Gastrocnemius medialis (tissue), 4 donors: ENCODE data around the gene MAN1C1. TPM values are rescaled to one million over a fixed set of nuclear protein-coding genes. Genes with fewer than 3 reads are reported as not detected.

Source experiments
- ATAC-seq, 2 donors: fragments of 150-250 bp; one replicate each; pipeline ENCODE4 v1.9.1; 2016
- DNase-seq, 2 donors: peaks; one replicate each; pipeline ENCODE4 v3.0.0-alpha.2; 2019
- H3K27ac ChIP-seq, 4 donors: fragments of 200-600 bp; sonication (generic); 1 replicate in 1 of 4; 2 replicates in 3 of 4; pipeline ENCODE4 v1.5.1; 2016 to 2018; ENCODE audit warnings: mild to moderate bottlenecking in 2 of 4, moderate library complexity in 1 of 4
- H3K27me3 ChIP-seq, 3 donors: fragments of 200-600 bp; sonication (generic) in 2 of 3; 1 replicate in 1 of 3; 2 replicates in 2 of 3; pipeline versions ENCODE4 v1.5.1 to v1.6.0; 2016 to 2019; ENCODE audit warnings: mild to moderate bottlenecking in 1 of 3, moderate library complexity in 1 of 3
- H3K36me3 ChIP-seq, 2 donors: fragments of 200-600 bp; sonication (generic) in 1 of 2; one replicate each; pipeline ENCODE4 v1.5.1; 2017 to 2018
- H3K4me1 ChIP-seq, 2 donors: fragments of 200-600 bp; sonication (generic) in 1 of 2; one replicate each; pipeline ENCODE4 v1.5.1; 2016 to 2017; ENCODE audit warnings: mild to moderate bottlenecking in 2 of 2
- H3K4me3 ChIP-seq, 4 donors: fragments of 200-600 bp; sonication (generic) in 3 of 4; 1 replicate in 1 of 4; 2 replicates in 3 of 4; pipeline ENCODE4 v1.5.1; 2016 to 2019; ENCODE audit warnings: mild to moderate bottlenecking in 2 of 4
- H3K9me3 ChIP-seq, 3 donors: fragments of 200-600 bp; sonication (generic) in 2 of 3; 1 replicate in 1 of 3; 2 replicates in 2 of 3; pipeline ENCODE4 v1.5.1; 2016 to 2019
- CTCF ChIP-seq, 5 experiments: fragments of 450-650 bp in 3 of 5; fragments of 200-600 bp in 2 of 5; sonication (generic) in 2 of 5; IDR thresholded peaks in 4 of 5; conservative IDR thresholded peaks in 1 of 5; 1 replicate in 4 of 5; 2 replicates in 1 of 5; pipeline ENCODE4 v1.5.1; 2016 to 2019; ENCODE audit warnings: antibody characterized with exemption in 5 of 5, mild to moderate bottlenecking in 3 of 5, moderate library complexity in 3 of 5
- POLR2A ChIP-seq, 2 donors: fragments of 450-650 bp; IDR thresholded peaks; one replicate each; pipeline ENCODE4 v1.6.1; 2017; ENCODE audit warnings: antibody characterized with exemption in 2 of 2, mild to moderate bottlenecking in 2 of 2, moderate library complexity in 2 of 2
- in situ Hi-C, 4 donors: fragments of 200-750 bp; cut with MboI; loops; one replicate each; pipeline versions ENCODE4 v1.15.0 to v1.8.0; 2017; ENCODE audit warnings: low sequenced_read_pairs in 4 of 4
- intact Hi-C: fragments of 100-400 bp; cut with DNase I; formaldehyde crosslinking; loops from one replicate; pipeline ENCODE4 v1.15.1; 2023; ENCODE audit warnings: low total_unique reads
- total RNA-seq, 4 donors: library from RNA; depleted of rRNA; stranded (reverse); fragments of >200 nt; gene quantifications; one replicate each; pipeline versions ENCODE4 v1.1.0 to v1.2.3, GENCODE V29; 2016

Gene MAN1C1
- total RNA-seq, 4 donors from 2014 or later = 2.0 to 4.4 (median 2.5) TPM

DNA sequence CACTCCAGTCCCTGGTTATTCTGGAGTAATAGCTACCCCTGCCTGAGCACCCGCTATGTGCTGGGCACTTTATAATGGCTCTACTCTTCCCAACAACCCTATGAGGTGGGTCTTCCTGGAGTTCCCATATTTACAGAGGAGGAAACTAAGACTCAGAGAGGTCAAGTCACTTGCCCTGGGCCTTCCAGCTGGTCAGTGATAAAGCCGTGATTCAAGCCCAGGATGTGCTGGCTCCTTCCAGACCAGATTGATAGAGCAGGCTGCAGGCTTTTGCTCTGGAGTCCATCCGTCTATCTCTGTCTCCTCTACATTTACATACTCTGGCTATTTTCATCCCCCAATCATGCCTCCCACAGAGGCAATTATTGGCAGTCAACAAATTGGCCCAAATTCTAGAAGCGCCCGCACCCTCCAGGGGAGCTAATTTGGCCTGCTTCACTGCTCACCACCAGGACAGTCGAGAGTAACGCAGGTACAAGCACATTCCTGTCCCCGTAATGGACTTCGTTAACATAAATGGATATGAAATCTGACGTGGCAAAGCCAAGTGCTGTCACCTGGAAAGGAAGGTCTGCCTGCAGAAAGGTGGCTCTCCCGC is 143.6 kb downstream of the MAN1C1 start:
- Histone ChIP-seq H3K4me3 (no peak overlapping the region), H3K4me1 (no peaks in the 10 kb centered on the region), H3K36me3 (no peaks in the 10 kb centered on the region), H3K27ac (no peak overlapping the region), H3K9me3 (no peaks in the 10 kb centered on the region), H3K27me3 (no peaks in the 10 kb centered on the region)
- in situ Hi-C loops = no loop called here
- no peak for TF ChIP-seq POLR2A (IDR thresholded peaks at IDR 0.05)
- TF ChIP-seq CTCF (IDR thresholded peaks at IDR 0.05 in 4 of 5, conservative IDR thresholded peaks at IDR 0.05 in 1 of 5) = no peak
- ATAC-seq (no peak), DNase-seq (no peak)
- intact Hi-C loops = no loop called here

- TF ChIP-seq CTCF (IDR thresholded peaks at IDR 0.05 in 4 of 5, conservative IDR thresholded peaks at IDR 0.05 in 1 of 5) (no peak), POLR2A (IDR thresholded peaks at IDR 0.05) (no peak)
- ATAC-seq = no peak
Observed at GRCh38 chr1:25760871-25761270, 144.3 kb downstream of the MAN1C1 start.

DNA sequence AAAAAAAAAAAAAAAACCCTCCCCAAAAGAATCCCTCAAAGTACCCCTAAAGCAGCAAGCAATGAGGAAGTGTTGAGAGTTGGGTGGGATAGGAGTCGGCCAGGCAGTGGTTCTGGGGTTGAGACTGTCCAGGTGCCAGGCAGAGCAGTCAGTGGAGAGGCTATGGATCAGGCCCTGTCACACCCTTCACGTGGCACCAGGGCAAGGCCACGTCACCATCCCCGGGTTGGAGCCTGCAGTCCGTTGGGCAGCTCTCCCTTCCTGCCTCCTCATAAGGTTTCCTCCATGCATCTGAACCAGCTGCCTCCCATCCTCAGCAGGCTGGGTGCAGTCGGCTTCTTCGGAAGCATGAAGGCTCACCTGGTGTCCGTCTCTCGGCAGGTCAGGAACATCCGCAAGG is 146.9 kb downstream of the MAN1C1 start:
- H3K36me3 ChIP-seq = no peaks in the 10 kb centered on the region
- intact Hi-C loops (no loop called here), in situ Hi-C loops (no loop called here)
- H3K27ac ChIP-seq = no peak overlapping the region
- TF ChIP-seq CTCF (IDR thresholded peaks at IDR 0.05 in 4 of 5, conservative IDR thresholded peaks at IDR 0.05 in 1 of 5) = no peak
- TF ChIP-seq POLR2A (IDR thresholded peaks at IDR 0.05) = no peak
- H3K9me3 ChIP-seq = no peaks in the 10 kb centered on the region
- ATAC-seq = no peak
- no peak overlapping the region for H3K4me3 ChIP-seq
- H3K4me1 ChIP-seq = peaks cover 5 to 15% of the 10 kb centered on the region in 2 donors
- no peak for DNase-seq
- no peaks in the 10 kb centered on the region for H3K27me3 ChIP-seq

More at GRCh38 chr1:25760871-25761270, 144.3 kb downstream of the MAN1C1 start:
- H3K27me3 ChIP-seq = no peaks in the 10 kb centered on the region
- in situ Hi-C loops (no loop called here), intact Hi-C loops (no loop called here)
- no peaks in the 10 kb centered on the region for H3K9me3 ChIP-seq
- DNase-seq = no peak
- peaks cover 0 to 3% of the 10 kb centered on the region in 2 donors for H3K4me1 ChIP-seq
- H3K36me3 ChIP-seq = no peaks in the 10 kb centered on the region
- H3K27ac ChIP-seq = no peak overlapping the region
- H3K4me3 ChIP-seq = no peak overlapping the region

- intact Hi-C loops (no loop called here), in situ Hi-C loops (no loop called here)
- Histone ChIP-seq H3K4me1 (peaks cover 9 to 15% of the 10 kb centered on the region in 2 donors), H3K9me3 (no peaks in the 10 kb centered on the region), H3K4me3 (no peak overlapping the region), H3K27me3 (no peaks in the 10 kb centered on the region), H3K36me3 (no peaks in the 10 kb centered on the region), H3K27ac (peak overlapping the region in 3 of 4 donors; percentile 2 to 41 (median 29))
- no peak for ATAC-seq
- TF ChIP-seq POLR2A (IDR thresholded peaks at IDR 0.05) (no peak), CTCF (IDR thresholded peaks at IDR 0.05 in 4 of 5, conservative IDR thresholded peaks at IDR 0.05 in 1 of 5) (no peak)
- no peak for DNase-seq
Observed at GRCh38 chr1:25765136-25765922, 148.7 kb downstream of the MAN1C1 start.
